GM20431 (cell line): ENCODE measurements around the gene FEN1.

Experiments
- in situ Hi-C: fragments of 300-500 bp; cut with MseI, MboI; formaldehyde crosslinking; loops from one replicate; pipeline ENCODE4 v1.15.0; 2020; ENCODE audit warnings: low sequenced_read_pairs; ENCODE audit not compliant: unreplicated experiment

Gene FEN1

GRCh38 chr11:61792310-61793082, at the start of gene FEN1, which contains the start of gene TMEM258:
FEN1 (plus strand) TSS chr11:61792911; CDS start chr11:61795362, 2,451 bp downstream.
TMEM258 (minus strand) TSS chr11:61792599; CDS start chr11:61792558, 41 bp downstream.
- in situ Hi-C loops: no loop called here

GRCh38 chr11:61743486-61744095, 49.1 kb upstream of the FEN1 start:
- in situ Hi-C loops: no loop called here

GRCh38 chr11:61744181-61744580, 48.5 kb upstream of the FEN1 start:
- in situ Hi-C loops: no loop called here

GRCh38 chr11:61744609-61745156, 48.0 kb upstream of the FEN1 start:
- in situ Hi-C loops: no loop called here

- in situ Hi-C loops: no loop called here
Observed at GRCh38 chr11:61745781-61746441, 46.8 kb upstream of the FEN1 start.

- in situ Hi-C loops: no loop called here
Observed at GRCh38 chr11:61746442-61747191, 46.1 kb upstream of the FEN1 start.

GRCh38 chr11:61747192-61747966, 45.3 kb upstream of the FEN1 start:
- in situ Hi-C loops: no loop called here

GRCh38 chr11:61747967-61748285, 44.8 kb upstream of the FEN1 start:
- in situ Hi-C loops: no loop called here

- in situ Hi-C loops: no loop called here
Observed at GRCh38 chr11:61749591-61750217, 43.0 kb upstream of the FEN1 start.

- in situ Hi-C loops: no loop called here
Observed at GRCh38 chr11:61750631-61751273, 42.0 kb upstream of the FEN1 start.

GRCh38 chr11:61751384-61751783, 41.3 kb upstream of the FEN1 start:
- in situ Hi-C loops: no loop called here

GRCh38 chr11:61752117-61752924, 40.4 kb upstream of the FEN1 start, which contains the start of gene MYRF:
MYRF (plus strand) TSS chr11:61752636; CDS start chr11:61752745, 109 bp downstream.
- in situ Hi-C loops: no loop called here

- in situ Hi-C loops: no loop called here
Observed at GRCh38 chr11:61752925-61753521, 39.7 kb upstream of the FEN1 start.

GRCh38 chr11:61753672-61754071, 39.0 kb upstream of the FEN1 start:
- in situ Hi-C loops: no loop called here

- in situ Hi-C loops: no loop called here
Observed at GRCh38 chr11:61754534-61755482, 37.9 kb upstream of the FEN1 start.

GRCh38 chr11:61756147-61756451, 36.6 kb upstream of the FEN1 start:
- in situ Hi-C loops: no loop called here
